PC-3 (cell line): ENCODE results near the gene CACNG1. TPM values are rescaled to one million over a fixed set of nuclear protein-coding genes. Genes with fewer than 3 reads are reported as not detected.

ENCODE experiments used
- ATAC-seq: fragments of 200-7000 bp; cut with Tn5 transposase; 2 replicates; pipeline ENCODE4 v1.9.1; 2020; ENCODE audit warnings: mild to moderate bottlenecking, moderate library complexity
- BruUV-seq: library from RNA; stranded (reverse); fragments of 400-500 nt; replicated peaks from 2 replicates; lab custom pipeline; 2021; lab: Mats Ljungman, UMichigan
- CTCF ChIA-PET: fragments of 300-600 bp; sonication (Branson Sonifier 250); formaldehyde crosslinking; loops from one replicate; lab custom pipeline; 2022; ENCODE audit warnings: antibody characterized with exemption; lab: Charles Lee
- POLR2A ChIA-PET: fragments of 300-600 bp; sonication (Branson Sonifier 250); formaldehyde crosslinking; loops from one replicate; lab custom pipeline; 2022; ENCODE audit warnings: antibody characterized with exemption; ENCODE audit not compliant: unreplicated experiment; lab: Charles Lee
- DNase-seq: peaks from one replicate; pipeline ENCODE4 v3.0.0-alpha.2; 2015
- H2AFZ ChIP-seq: fragments of 300-600 bp; sonication (generic); 2 replicates; pipeline ENCODE4 v1.6.0; 2016; ENCODE audit warnings: antibody characterized with exemption, low read length
- H3F3A ChIP-seq: fragments of 300-600 bp; sonication (generic); one replicate; pipeline ENCODE4 v1.6.0; 2017; ENCODE audit warnings: antibody characterized with exemption, low read length, control low read depth, mild to moderate bottlenecking; ENCODE audit not compliant: unreplicated experiment
- H3K27ac ChIP-seq: fragments of 300-600 bp; sonication (generic); 2 replicates; pipeline ENCODE4 v1.5.1; 2016; ENCODE audit warnings: mild to moderate bottlenecking, low read length
- H3K27me3 ChIP-seq: fragments of 300-600 bp; sonication (generic); 2 replicates; pipeline ENCODE4 v1.6.1; 2016; ENCODE audit warnings: low read length, mixed read lengths
- H3K36me3 ChIP-seq: fragments of 300-600 bp; sonication (generic); 2 replicates; pipeline ENCODE4 v1.6.1; 2016; ENCODE audit warnings: low read depth, mixed run types, low read length, mixed read lengths
- H3K4me1 ChIP-seq: fragments of 300-600 bp; sonication (generic); 2 replicates; pipeline ENCODE4 v1.5.1; 2016; ENCODE audit warnings: low read length; ENCODE audit not compliant: insufficient read depth
- H3K4me2 ChIP-seq: fragments of 300-600 bp; sonication (generic); 2 replicates; pipeline ENCODE4 v1.6.0; 2016; ENCODE audit warnings: low read length
- H3K4me3 ChIP-seq: fragments of 300-600 bp; sonication (generic); 2 replicates; pipeline ENCODE4 v1.5.1; 2016; ENCODE audit warnings: mild to moderate bottlenecking, low read length, mixed read lengths
- H3K79me2 ChIP-seq: fragments of 300-600 bp; sonication (generic); 2 replicates; pipeline ENCODE4 v1.6.1; 2017; ENCODE audit warnings: low read length, mixed read lengths
- H3K9ac ChIP-seq: fragments of 300-600 bp; sonication (generic); 2 replicates; pipeline ENCODE4 v1.6.0; 2016; ENCODE audit warnings: mild to moderate bottlenecking, low read length
- H3K9me2 ChIP-seq: fragments of 300-600 bp; sonication (generic); replicated peaks from 2 replicates; pipeline ENCODE4 v1.6.1; 2016; ENCODE audit warnings: mixed run types, low read length, mixed read lengths
- H3K9me3 ChIP-seq: fragments of 300-600 bp; sonication (generic); 2 replicates; pipeline ENCODE4 v1.6.1; 2016; ENCODE audit warnings: low read length, mixed read lengths
- H4K20me1 ChIP-seq: fragments of 300-600 bp; sonication (generic); 2 replicates; pipeline ENCODE4 v1.6.1; 2016; ENCODE audit warnings: low read length, mixed read lengths
- EZH2 ChIP-seq: fragments of 300-600 bp; sonication (generic); IDR thresholded peaks from one replicate; pipeline ENCODE4 v1.6.1; 2017; ENCODE audit warnings: antibody characterized with exemption, mild to moderate bottlenecking, low read length; ENCODE audit not compliant: unreplicated experiment
- EZH2phosphoT487 ChIP-seq: fragments of 300-600 bp; sonication (generic); IDR thresholded peaks from 2 replicates; pipeline ENCODE4 v1.6.1; 2018; ENCODE audit warnings: mild to moderate bottlenecking, antibody characterized with exemption, low read length, borderline replicate concordance
- intact Hi-C: fragments of 100-400 bp; cut with micrococcal nuclease; formaldehyde crosslinking; loops from 2 replicates; pipeline ENCODE4 v1.9.0; 2023
- total RNA-seq: library from RNA; depleted of rRNA; stranded (reverse); fragments of >200 nt; gene quantifications from 2 replicates; pipeline ENCODE4 v1.2.3, GENCODE V29; 2014
- TF ChIP-seq, protein P1 (sequence below): fragments of 300-600 bp; sonication (generic); conservative IDR thresholded peaks from 2 replicates; pipeline ENCODE4 v1.5.1; 2017; ENCODE audit warnings: antibody characterized with exemption, low read depth, mild to moderate bottlenecking, low read length

The CACNG1 gene
- total RNA-seq, 1 experiment from 2014 or later, result not detected

DNA sequence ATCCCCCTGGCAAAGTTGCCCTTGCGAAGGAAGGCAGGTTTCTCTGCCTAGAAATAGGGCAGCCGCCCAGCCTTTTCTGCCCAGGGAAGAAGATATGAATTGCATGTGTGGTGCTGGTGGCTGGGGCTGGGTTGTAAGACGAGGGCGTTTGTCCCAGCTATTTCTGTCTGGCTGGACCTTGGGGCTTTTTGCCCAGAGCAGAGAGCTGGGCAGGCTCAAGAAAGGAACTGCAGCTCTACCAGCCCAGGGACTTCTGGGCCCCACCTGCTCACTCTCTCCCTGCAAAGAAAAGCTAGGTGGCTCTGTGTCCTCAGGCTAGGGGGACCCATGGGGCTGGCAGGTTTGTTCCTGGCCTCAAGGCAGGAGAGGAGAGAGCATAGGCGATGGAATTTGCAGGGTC, 586 bp downstream of the CACNG1 start:
- H3K4me2 ChIP-seq, result no peak overlapping the region
- H3K9me2 ChIP-seq, result no peaks in the 10 kb centered on the region
- H2AFZ ChIP-seq, result no peak overlapping the region
- no peak overlapping the region for H3K4me3 ChIP-seq
- no peaks in the 10 kb centered on the region for H3K79me2 ChIP-seq
- BruUV-seq, result no TSS peak
- H3K9ac ChIP-seq, result no peak overlapping the region
- ChIA-PET CTCF (no interaction called here), POLR2A (no interaction called here)
- H3F3A ChIP-seq, result no peaks in the 10 kb centered on the region
- H3K4me1 ChIP-seq, result 0 out of 2 replicates have a peak, but pooled peaks cover 7% of the 10 kb centered on the region
- ATAC-seq (no peak; the same call in 1 of the 2 replicates), DNase-seq (no peak)
- intact Hi-C loops, result no loop called here
- no peaks in the 10 kb centered on the region for H4K20me1 ChIP-seq
- H3K27me3 ChIP-seq, result no peaks in the 10 kb centered on the region
- H3K27ac ChIP-seq, result no peak overlapping the region
- peaks cover 10% of the 10 kb centered on the region; the same call in 1 of the 2 replicates for H3K9me3 ChIP-seq
- no peaks in the 10 kb centered on the region for H3K36me3 ChIP-seq
- TF ChIP-seq EZH2phosphoT487, result no peak
- TF ChIP-seq, protein P1, sequence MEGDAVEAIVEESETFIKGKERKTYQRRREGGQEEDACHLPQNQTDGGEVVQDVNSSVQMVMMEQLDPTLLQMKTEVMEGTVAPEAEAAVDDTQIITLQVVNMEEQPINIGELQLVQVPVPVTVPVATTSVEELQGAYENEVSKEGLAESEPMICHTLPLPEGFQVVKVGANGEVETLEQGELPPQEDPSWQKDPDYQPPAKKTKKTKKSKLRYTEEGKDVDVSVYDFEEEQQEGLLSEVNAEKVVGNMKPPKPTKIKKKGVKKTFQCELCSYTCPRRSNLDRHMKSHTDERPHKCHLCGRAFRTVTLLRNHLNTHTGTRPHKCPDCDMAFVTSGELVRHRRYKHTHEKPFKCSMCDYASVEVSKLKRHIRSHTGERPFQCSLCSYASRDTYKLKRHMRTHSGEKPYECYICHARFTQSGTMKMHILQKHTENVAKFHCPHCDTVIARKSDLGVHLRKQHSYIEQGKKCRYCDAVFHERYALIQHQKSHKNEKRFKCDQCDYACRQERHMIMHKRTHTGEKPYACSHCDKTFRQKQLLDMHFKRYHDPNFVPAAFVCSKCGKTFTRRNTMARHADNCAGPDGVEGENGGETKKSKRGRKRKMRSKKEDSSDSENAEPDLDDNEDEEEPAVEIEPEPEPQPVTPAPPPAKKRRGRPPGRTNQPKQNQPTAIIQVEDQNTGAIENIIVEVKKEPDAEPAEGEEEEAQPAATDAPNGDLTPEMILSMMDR, result no peak
- no peak for TF ChIP-seq EZH2

DNA sequence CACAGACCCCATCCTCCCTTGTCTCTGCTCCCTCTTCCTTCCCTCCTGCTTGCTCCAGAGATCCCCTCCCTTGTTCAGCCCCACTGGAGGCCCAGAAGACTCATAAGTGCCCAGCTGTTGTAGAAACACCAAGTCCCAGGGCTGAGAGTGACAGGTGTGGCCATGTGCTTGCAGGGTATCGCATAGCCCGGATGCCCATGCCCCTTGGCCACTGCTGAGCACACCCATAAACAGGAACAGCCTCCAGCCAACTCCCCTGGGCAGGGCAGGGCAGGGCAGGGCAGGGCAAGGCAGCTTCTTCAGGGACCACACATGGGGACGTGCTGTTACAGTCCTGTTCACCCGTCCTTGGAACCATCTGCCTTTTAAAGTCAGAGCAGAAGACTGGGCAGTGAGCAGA, 2.0 kb downstream of the CACNG1 start:
- no peak overlapping the region for H3K9ac ChIP-seq
- ATAC-seq (peak; percentile 75), DNase-seq (no peak)
- POLR2A ChIA-PET, result interaction anchor here (0.6 kb wide), 1 partner anchor 737 kb away, joined by 11 read pairs; no protein-coding TSS in a partner anchor
- BruUV-seq, result no TSS peak
- intact Hi-C loops, result no loop called here
- no peak overlapping the region for H3K27ac ChIP-seq
- H3K9me2 ChIP-seq, result no peaks in the 10 kb centered on the region
- H3K36me3 ChIP-seq, result no peaks in the 10 kb centered on the region
- TF ChIP-seq, protein P1, result no peak
- H3K79me2 ChIP-seq, result no peaks in the 10 kb centered on the region
- no peak overlapping the region for H3K4me3 ChIP-seq
- H3K9me3 ChIP-seq, result peaks cover 10% of the 10 kb centered on the region; the same call in 1 of the 2 replicates
- 0 out of 2 replicates have a peak, but pooled peaks cover 7% of the 10 kb centered on the region for H3K4me1 ChIP-seq
- H4K20me1 ChIP-seq, result no peaks in the 10 kb centered on the region
- H2AFZ ChIP-seq, result no peak overlapping the region
- CTCF ChIA-PET, result no interaction called here
- H3K27me3 ChIP-seq, result no peaks in the 10 kb centered on the region
- no peak overlapping the region for H3K4me2 ChIP-seq
- no peaks in the 10 kb centered on the region for H3F3A ChIP-seq

DNA sequence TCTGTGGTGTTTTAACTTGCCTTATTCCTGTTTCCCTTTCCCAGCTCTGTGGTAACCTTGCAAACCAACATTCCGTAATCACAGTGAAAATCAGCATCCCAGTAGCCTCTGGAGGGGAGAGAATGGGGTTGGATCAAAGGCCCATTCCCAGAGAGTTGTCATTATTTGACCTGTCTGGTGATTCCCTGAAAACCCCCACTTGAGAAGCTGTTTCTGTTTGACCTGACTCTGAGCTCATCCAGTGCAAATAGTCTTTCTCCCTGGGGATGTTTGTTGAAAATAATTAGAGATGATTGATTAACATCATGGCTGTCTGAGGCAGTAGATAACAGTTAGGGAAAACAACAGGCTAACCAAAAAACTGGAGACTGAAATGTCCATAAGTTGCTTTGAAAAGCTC, 3.0 kb downstream of the CACNG1 start:
- Histone ChIP-seq H4K20me1 (no peaks in the 10 kb centered on the region), H3K27ac (no peak overlapping the region), H3K36me3 (no peaks in the 10 kb centered on the region), H3K4me2 (no peak overlapping the region), H2AFZ (no peak overlapping the region), H3K4me1 (0 out of 2 replicates have a peak, but pooled peaks cover 7% of the 10 kb centered on the region), H3F3A (no peaks in the 10 kb centered on the region), H3K79me2 (no peaks in the 10 kb centered on the region), H3K4me3 (no peak overlapping the region), H3K9me3 (peaks cover 10% of the 10 kb centered on the region; the same call in 1 of the 2 replicates), H3K9me2 (no peaks in the 10 kb centered on the region), H3K9ac (no peak overlapping the region), H3K27me3 (no peaks in the 10 kb centered on the region)
- no peak for DNase-seq
- ATAC-seq, result no peak
- POLR2A ChIA-PET, result no interaction called here
- no peak for TF ChIP-seq EZH2
- TF ChIP-seq, protein P1, result no peak
- no peak for TF ChIP-seq EZH2phosphoT487
- intact Hi-C loops, result no loop called here
- no TSS peak for BruUV-seq
- CTCF ChIA-PET, result no interaction called here
